ENCODE results near the gene FMOD. TPM values are rescaled to one million over a fixed set of nuclear protein-coding genes. Genes with fewer than 3 reads are reported as not detected.

Gene FMOD
- total RNA-seq, 1 experiment from 2014 or later, result 0.69 TPM

DNA sequence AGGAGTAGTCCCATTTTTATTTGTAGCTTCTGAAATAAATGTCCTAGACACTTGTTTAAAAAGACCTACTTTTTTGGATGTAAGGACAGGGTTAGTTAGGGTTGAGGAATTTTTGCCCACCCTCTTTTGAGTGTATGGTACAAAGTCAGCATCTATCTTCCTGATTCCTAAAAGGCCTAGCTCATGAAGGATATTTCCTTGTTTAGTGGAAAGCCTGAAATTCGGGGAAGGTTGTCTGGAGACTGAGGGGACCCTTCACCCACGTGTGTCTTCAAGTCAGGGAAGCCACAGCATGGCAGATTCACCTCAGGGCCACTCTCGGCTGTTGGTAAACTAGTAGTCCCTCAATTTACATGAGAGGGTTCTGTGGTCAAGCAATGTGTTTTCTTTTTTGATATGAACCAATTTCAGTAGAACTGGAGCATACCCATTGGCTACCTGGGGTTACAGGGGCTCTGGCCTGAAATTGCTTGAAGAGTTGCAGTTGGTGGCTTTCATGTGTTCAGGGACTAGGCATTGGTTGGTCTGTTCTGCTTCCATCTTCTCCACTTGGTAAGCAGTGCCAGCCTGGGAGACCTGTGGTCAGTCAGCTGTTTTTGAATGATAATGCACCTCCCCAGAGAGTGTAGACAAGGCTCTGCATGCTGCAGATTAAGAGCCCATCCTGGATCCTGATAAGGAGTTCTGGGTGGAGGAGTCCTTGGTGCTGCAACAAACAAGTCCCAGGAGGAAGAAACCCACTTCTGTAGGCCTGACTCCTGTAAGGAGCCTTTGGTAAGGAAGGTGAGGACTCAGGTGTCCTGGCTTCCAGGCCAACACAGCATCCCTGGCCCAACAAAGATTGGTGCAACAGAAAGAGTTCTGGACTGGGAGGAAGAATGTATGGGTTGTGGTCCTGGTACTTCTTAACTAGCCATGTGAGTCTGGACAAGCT is 39.3 kb downstream of the FMOD start:
- H3K9me3 ChIP-seq (ENCODE audit: low read depth, low read length, poor library complexity, severe bottlenecking), result no peaks in the 10 kb centered on the region
- no peak for DNase-seq (ENCODE audit: low spot score)
- no TSS peak for BruUV-seq (replicated peaks)
- CTCF ChIA-PET, result no interaction called here
- peaks cover 13% of the 10 kb centered on the region for H3K4me1 ChIP-seq (ENCODE audit: insufficient read depth, low read length, poor library complexity, severe bottlenecking)
- no peak overlapping the region for H3K27ac ChIP-seq (ENCODE audit: low read depth, low read length, poor library complexity, severe bottlenecking)
- intact Hi-C loops (cut with micrococcal nuclease; ENCODE audit: unreplicated experiment), result no loop called here
- POLR2A ChIA-PET (ENCODE audit: low non-redundant PET), result no interaction called here
- no peaks in the 10 kb centered on the region for H3K27me3 ChIP-seq (replicated peaks; ENCODE audit: insufficient read depth, low read depth, low read length, poor library complexity)
- H3K36me3 ChIP-seq (ENCODE audit: insufficient read depth, low read length, poor library complexity, severe bottlenecking), result no peaks in the 10 kb centered on the region
- H3K4me3 ChIP-seq (ENCODE audit: low read depth, low read length, poor library complexity, severe bottlenecking), result no peak overlapping the region
- TF ChIP-seq, protein P1, sequence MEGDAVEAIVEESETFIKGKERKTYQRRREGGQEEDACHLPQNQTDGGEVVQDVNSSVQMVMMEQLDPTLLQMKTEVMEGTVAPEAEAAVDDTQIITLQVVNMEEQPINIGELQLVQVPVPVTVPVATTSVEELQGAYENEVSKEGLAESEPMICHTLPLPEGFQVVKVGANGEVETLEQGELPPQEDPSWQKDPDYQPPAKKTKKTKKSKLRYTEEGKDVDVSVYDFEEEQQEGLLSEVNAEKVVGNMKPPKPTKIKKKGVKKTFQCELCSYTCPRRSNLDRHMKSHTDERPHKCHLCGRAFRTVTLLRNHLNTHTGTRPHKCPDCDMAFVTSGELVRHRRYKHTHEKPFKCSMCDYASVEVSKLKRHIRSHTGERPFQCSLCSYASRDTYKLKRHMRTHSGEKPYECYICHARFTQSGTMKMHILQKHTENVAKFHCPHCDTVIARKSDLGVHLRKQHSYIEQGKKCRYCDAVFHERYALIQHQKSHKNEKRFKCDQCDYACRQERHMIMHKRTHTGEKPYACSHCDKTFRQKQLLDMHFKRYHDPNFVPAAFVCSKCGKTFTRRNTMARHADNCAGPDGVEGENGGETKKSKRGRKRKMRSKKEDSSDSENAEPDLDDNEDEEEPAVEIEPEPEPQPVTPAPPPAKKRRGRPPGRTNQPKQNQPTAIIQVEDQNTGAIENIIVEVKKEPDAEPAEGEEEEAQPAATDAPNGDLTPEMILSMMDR (conservative IDR thresholded peaks at IDR 0.05; ENCODE audit: low read depth, low read length), result no peak
- TF ChIP-seq EZH2 (IDR thresholded peaks at IDR 0.05; ENCODE audit: borderline replicate concordance, low read depth, low read length, poor library complexity, severe bottlenecking), result no peak

DNA sequence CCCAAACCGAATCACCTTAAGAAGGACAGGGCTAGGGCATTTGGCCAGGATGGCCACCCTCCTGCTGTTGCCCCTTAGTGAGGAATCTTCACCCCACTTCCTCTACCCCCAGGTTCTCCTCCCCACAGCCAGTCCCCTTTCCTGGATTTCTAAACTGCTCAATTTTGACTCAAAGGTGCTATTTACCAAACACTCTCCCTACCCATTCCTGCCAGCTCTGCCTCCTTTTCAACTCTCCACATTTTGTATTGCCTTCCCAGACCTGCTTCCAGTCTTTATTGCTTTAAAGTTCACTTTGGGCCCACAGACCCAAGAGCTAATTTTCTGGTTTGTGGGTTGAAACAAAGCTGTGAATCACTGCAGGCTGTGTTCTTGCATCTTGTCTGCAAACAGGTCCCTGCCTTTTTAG is 42.0 kb downstream of the FMOD start:
- intact Hi-C loops (cut with micrococcal nuclease; ENCODE audit: unreplicated experiment), result no loop called here
- POLR2A ChIA-PET (ENCODE audit: low non-redundant PET), result no interaction called here
- no TSS peak for BruUV-seq (replicated peaks)

DNA sequence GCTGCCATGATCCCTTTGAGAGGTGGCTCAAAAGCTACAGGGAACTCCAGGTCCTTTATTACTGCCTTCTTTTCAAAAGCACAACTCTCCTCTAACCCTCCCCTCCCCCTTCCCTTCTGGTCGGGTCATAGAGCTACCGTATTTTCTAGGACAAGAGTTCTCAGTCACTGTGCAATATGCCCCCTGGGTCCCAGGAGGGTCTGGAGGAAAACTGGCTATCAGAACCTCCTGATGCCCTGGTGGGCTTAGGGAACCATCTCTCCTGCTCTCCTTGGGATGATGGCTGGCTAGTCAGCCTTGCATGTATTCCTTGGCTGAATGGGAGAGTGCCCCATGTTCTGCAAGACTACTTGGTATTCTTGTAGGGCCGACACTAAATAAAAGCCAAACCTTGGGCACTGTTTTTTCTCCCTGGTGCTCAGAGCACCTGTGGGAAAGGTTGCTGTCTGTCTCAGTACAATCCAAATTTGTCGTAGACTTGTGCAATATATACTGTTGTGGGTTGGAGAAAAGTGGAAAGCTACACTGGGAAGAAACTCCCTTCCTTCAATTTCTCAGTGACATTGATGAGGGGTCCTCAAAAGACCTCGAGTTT is 42.5 kb downstream of the FMOD start:
- peak overlapping the region; percentile 13 for H3K4me3 ChIP-seq (ENCODE audit: low read depth, low read length, poor library complexity, severe bottlenecking)
- H3K27ac ChIP-seq (ENCODE audit: low read depth, low read length, poor library complexity, severe bottlenecking), result no peak overlapping the region
- no peak for DNase-seq (ENCODE audit: low spot score)
- POLR2A ChIA-PET (ENCODE audit: low non-redundant PET), result interaction anchor here (1.2 kb wide), 1 partner anchor 14 kb away, joined by 4 read pairs; no protein-coding TSS in a partner anchor
- no peaks in the 10 kb centered on the region for H3K27me3 ChIP-seq (replicated peaks; ENCODE audit: insufficient read depth, low read depth, low read length, poor library complexity)
- H3K9me3 ChIP-seq (ENCODE audit: low read depth, low read length, poor library complexity, severe bottlenecking), result no peaks in the 10 kb centered on the region
- no peaks in the 10 kb centered on the region for H3K36me3 ChIP-seq (ENCODE audit: insufficient read depth, low read length, poor library complexity, severe bottlenecking)
- H3K4me1 ChIP-seq (ENCODE audit: insufficient read depth, low read length, poor library complexity, severe bottlenecking), result peaks cover 18% of the 10 kb centered on the region
- intact Hi-C loops (cut with micrococcal nuclease; ENCODE audit: unreplicated experiment), result no loop called here
- no peak for TF ChIP-seq EZH2 (IDR thresholded peaks at IDR 0.05; ENCODE audit: borderline replicate concordance, low read depth, low read length, poor library complexity, severe bottlenecking)
- TF ChIP-seq, protein P1 (conservative IDR thresholded peaks at IDR 0.05; ENCODE audit: low read depth, low read length), result no peak
- CTCF ChIA-PET, result no interaction called here
- BruUV-seq (replicated peaks), result no TSS peak

More for the DNA sequence above, 42.0 kb downstream of the FMOD start:
- Histone ChIP-seq H3K4me1 (ENCODE audit: insufficient read depth, low read length, poor library complexity, severe bottlenecking) (peaks cover 18% of the 10 kb centered on the region), H3K27ac (ENCODE audit: low read depth, low read length, poor library complexity, severe bottlenecking) (no peak overlapping the region), H3K36me3 (ENCODE audit: insufficient read depth, low read length, poor library complexity, severe bottlenecking) (no peaks in the 10 kb centered on the region), H3K27me3 (replicated peaks; ENCODE audit: insufficient read depth, low read depth, low read length, poor library complexity) (no peaks in the 10 kb centered on the region), H3K9me3 (ENCODE audit: low read depth, low read length, poor library complexity, severe bottlenecking) (no peaks in the 10 kb centered on the region), H3K4me3 (ENCODE audit: low read depth, low read length, poor library complexity, severe bottlenecking) (no peak overlapping the region)
- CTCF ChIA-PET, result no interaction called here
- TF ChIP-seq, protein P1 (conservative IDR thresholded peaks at IDR 0.05; ENCODE audit: low read depth, low read length), result no peak
- TF ChIP-seq EZH2 (IDR thresholded peaks at IDR 0.05; ENCODE audit: borderline replicate concordance, low read depth, low read length, poor library complexity, severe bottlenecking), result no peak
- no peak for DNase-seq (ENCODE audit: low spot score)

Measured in A673 (cell line).